NB4 (cell line): Measurements from ENCODE around the gene TSPAN32.

Source experiments
- MYC ChIP-seq: IDR thresholded peaks from 2 replicates; pipeline ENCODE4 v1.6.1; 2011; ENCODE audit warnings: low read depth, low read length
- POLR2A ChIP-seq: IDR thresholded peaks from 2 replicates; pipeline ENCODE4 v1.6.1; 2011; ENCODE audit warnings: mild to moderate bottlenecking; ENCODE audit not compliant: insufficient read length; ENCODE audit errors: extremely low read depth
- TF ChIP-seq, protein P1 (sequence below): IDR thresholded peaks from one replicate; pipeline ENCODE4 v1.5.1; 2012; ENCODE audit warnings: low read depth, low read length
- TF ChIP-seq, protein P2 (sequence below): IDR thresholded peaks from 2 replicates; pipeline ENCODE4 v1.6.1; 2011; ENCODE audit warnings: low read depth, low read length

DNA sequence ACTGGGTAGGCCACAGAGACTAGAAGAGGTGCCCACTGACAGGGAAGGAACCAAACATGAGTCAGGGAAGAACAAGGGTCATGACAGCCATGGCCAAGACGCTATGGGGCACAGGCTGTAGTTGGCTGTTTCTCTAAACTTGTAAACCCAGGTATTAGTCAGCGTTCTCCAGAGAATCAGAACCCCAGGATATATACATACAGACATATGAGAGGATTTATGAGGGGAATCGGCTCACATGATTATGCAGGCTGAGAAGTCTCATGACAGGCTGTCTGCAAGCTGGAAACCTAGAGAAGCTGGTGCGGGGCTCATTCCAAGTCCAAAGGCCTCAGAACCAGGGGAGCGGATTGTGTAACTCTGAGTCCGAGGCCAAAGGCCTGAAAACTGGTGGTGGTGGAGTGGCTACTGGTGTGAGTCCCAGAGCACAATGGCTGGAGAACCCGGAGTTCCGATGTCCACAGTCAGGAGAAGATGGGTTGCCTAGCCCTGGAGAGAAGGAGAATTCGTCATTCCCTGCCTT lies 45.6 kb downstream of the TSPAN32 start:
- TF ChIP-seq, protein P1, sequence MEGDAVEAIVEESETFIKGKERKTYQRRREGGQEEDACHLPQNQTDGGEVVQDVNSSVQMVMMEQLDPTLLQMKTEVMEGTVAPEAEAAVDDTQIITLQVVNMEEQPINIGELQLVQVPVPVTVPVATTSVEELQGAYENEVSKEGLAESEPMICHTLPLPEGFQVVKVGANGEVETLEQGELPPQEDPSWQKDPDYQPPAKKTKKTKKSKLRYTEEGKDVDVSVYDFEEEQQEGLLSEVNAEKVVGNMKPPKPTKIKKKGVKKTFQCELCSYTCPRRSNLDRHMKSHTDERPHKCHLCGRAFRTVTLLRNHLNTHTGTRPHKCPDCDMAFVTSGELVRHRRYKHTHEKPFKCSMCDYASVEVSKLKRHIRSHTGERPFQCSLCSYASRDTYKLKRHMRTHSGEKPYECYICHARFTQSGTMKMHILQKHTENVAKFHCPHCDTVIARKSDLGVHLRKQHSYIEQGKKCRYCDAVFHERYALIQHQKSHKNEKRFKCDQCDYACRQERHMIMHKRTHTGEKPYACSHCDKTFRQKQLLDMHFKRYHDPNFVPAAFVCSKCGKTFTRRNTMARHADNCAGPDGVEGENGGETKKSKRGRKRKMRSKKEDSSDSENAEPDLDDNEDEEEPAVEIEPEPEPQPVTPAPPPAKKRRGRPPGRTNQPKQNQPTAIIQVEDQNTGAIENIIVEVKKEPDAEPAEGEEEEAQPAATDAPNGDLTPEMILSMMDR: no peak
- no peak for TF ChIP-seq POLR2A
- TF ChIP-seq, protein P2, sequence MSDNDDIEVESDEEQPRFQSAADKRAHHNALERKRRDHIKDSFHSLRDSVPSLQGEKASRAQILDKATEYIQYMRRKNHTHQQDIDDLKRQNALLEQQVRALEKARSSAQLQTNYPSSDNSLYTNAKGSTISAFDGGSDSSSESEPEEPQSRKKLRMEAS: no peak
- no peak for TF ChIP-seq MYC
